Inflammatory macrophage (primary cell): ENCODE measurements around the gene NDUFAF8.

Experiments used
- DNase-seq, 2 donors: peaks; one replicate each; pipeline ENCODE4 v3.0.0-alpha.2; 2020 to 2022
- total RNA-seq, 18 experiments: gene quantifications; one replicate each; lab custom pipeline; 2026; ENCODE audit warnings: mixed read lengths in 6 of 18, inconsistent platforms in 2 of 18; lab: John Stamatoyannopoulos, UW

NDUFAF8 gene
- 5.5 to 19.5 (median 12.4) reads per million in 18 experiments for total RNA-seq

- DNase-seq: peak; percentile 100
Measured at GRCh38 chr17:81238815-81239713, at the start of gene NDUFAF8, which contains the start of gene TEPSIN. TSS of gene NDUFAF8 (plus strand) at chr17:81239318. CDS start at chr17:81239364, 46 bp downstream. TSS of gene TEPSIN (minus strand) at chr17:81239055. CDS start at chr17:81239033, 22 bp downstream.

- DNase-seq: peak in 1 of 2 donors; percentile 12
Measured at GRCh38 chr17:81189670-81190530, 49.2 kb upstream of the NDUFAF8 start.

- no peak for DNase-seq
Measured at GRCh38 chr17:81190591-81190990, 48.5 kb upstream of the NDUFAF8 start.

GRCh38 chr17:81191116-81191515 is 48.0 kb upstream of the NDUFAF8 start:
- no peak for DNase-seq

GRCh38 chr17:81191646-81192045 is 47.5 kb upstream of the NDUFAF8 start:
- no peak for DNase-seq

GRCh38 chr17:81192386-81193050 is 46.6 kb upstream of the NDUFAF8 start:
- DNase-seq: no peak

GRCh38 chr17:81193051-81193410 is 46.1 kb upstream of the NDUFAF8 start:
- no peak for DNase-seq

GRCh38 chr17:81193470-81194224 is 45.5 kb upstream of the NDUFAF8 start:
- no peak for DNase-seq

- DNase-seq: no peak
Measured at GRCh38 chr17:81194225-81194760, 44.8 kb upstream of the NDUFAF8 start.

- no peak for DNase-seq
Measured at GRCh38 chr17:81194941-81195901, 43.9 kb upstream of the NDUFAF8 start.

GRCh38 chr17:81195941-81196495 is 43.1 kb upstream of the NDUFAF8 start:
- no peak for DNase-seq

- no peak for DNase-seq
Measured at GRCh38 chr17:81196505-81197408, 42.4 kb upstream of the NDUFAF8 start.

GRCh38 chr17:81197409-81197795 is 41.7 kb upstream of the NDUFAF8 start:
- DNase-seq: no peak

- no peak for DNase-seq
Measured at GRCh38 chr17:81197831-81198490, 41.2 kb upstream of the NDUFAF8 start.

GRCh38 chr17:81198826-81199481 is 40.2 kb upstream of the NDUFAF8 start:
- no peak for DNase-seq

GRCh38 chr17:81199482-81199830 is 39.7 kb upstream of the NDUFAF8 start:
- no peak for DNase-seq

- DNase-seq: no peak
Measured at GRCh38 chr17:81200201-81200600, 38.9 kb upstream of the NDUFAF8 start.
